ENCODE data around the gene ELAC2.

The ELAC2 gene

GRCh38 chr17:13001991-13002615 lies 15.7 kb downstream of the ELAC2 start:
- Mint-ChIP-seq H3K36me3 (peaks cover 43% of the 10 kb centered on the region), H3K4me3 (no peak overlapping the region), H3K27ac (no peak overlapping the region), H3K9me3 (no peaks in the 10 kb centered on the region), H3K27me3 (no peaks in the 10 kb centered on the region), H3K4me1 (peaks cover 6% of the 10 kb centered on the region)
- no peak for ATAC-seq

- peaks cover 6% of the 10 kb centered on the region for H3K4me1 Mint-ChIP-seq
- peaks cover 51% of the 10 kb centered on the region for H3K36me3 Mint-ChIP-seq
- no peak for ATAC-seq
- no peaks in the 10 kb centered on the region for H3K9me3 Mint-ChIP-seq
- H3K27me3 Mint-ChIP-seq = no peaks in the 10 kb centered on the region
- H3K27ac Mint-ChIP-seq = no peak overlapping the region
- H3K4me3 Mint-ChIP-seq = no peak overlapping the region
These were observed 17.3 kb downstream of the ELAC2 start for GRCh38 chr17:13000561-13000960.

GRCh38 chr17:12998874-12999273 lies 19.0 kb downstream of the ELAC2 start:
- H3K36me3 Mint-ChIP-seq = peaks cover 51% of the 10 kb centered on the region
- no peaks in the 10 kb centered on the region for H3K27me3 Mint-ChIP-seq
- no peak overlapping the region for H3K4me3 Mint-ChIP-seq

GRCh38 chr17:12998461-12998860 lies 19.4 kb downstream of the ELAC2 start:
- no peak for ATAC-seq
- Mint-ChIP-seq H3K27me3 (no peaks in the 10 kb centered on the region), H3K4me1 (no peaks in the 10 kb centered on the region), H3K27ac (no peak overlapping the region), H3K9me3 (no peaks in the 10 kb centered on the region), H3K4me3 (no peak overlapping the region), H3K36me3 (peaks cover 50% of the 10 kb centered on the region)

More at GRCh38 chr17:12998874-12999273, 19.0 kb downstream of the ELAC2 start:
- H3K4me1 Mint-ChIP-seq = peaks cover 4% of the 10 kb centered on the region
- H3K27ac Mint-ChIP-seq = no peak overlapping the region
- H3K9me3 Mint-ChIP-seq = no peaks in the 10 kb centered on the region
- no peak for ATAC-seq

- Mint-ChIP-seq H3K4me3 (no peak overlapping the region), H3K36me3 (peaks cover 63% of the 10 kb centered on the region), H3K9me3 (no peaks in the 10 kb centered on the region), H3K4me1 (no peaks in the 10 kb centered on the region), H3K27ac (no peak overlapping the region), H3K27me3 (no peaks in the 10 kb centered on the region)
- no peak for ATAC-seq
These were observed 20.9 kb downstream of the ELAC2 start for GRCh38 chr17:12996941-12997340.

DNA sequence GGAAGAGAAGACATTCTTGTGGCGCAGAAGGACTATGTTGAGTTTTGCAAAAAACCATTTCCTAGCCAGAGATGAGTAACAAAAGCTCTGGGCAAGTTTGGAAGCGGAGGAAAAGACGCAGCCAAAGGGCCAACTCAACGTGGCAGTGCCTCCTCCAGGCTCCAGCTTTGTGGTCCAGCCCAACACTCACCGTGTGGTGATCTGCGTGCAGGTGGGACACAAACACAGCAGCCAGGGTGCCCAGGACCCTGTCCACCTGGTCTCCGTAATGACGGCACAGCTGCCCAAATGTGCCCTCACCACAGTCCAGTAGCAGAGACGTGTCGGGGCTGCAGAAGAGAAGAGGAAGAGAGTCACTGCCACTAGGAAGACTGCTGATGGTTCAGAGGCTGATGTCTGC lies 21.5 kb downstream of the ELAC2 start:
- H3K27me3 Mint-ChIP-seq = no peaks in the 10 kb centered on the region
- peaks cover 69% of the 10 kb centered on the region for H3K36me3 Mint-ChIP-seq
- H3K4me1 Mint-ChIP-seq = no peaks in the 10 kb centered on the region
- H3K9me3 Mint-ChIP-seq = no peaks in the 10 kb centered on the region
- H3K4me3 Mint-ChIP-seq = no peak overlapping the region
- no peak for ATAC-seq
- H3K27ac Mint-ChIP-seq = no peak overlapping the region

- no peaks in the 10 kb centered on the region for H3K27me3 Mint-ChIP-seq
- H3K9me3 Mint-ChIP-seq = no peaks in the 10 kb centered on the region
- no peak overlapping the region for H3K27ac Mint-ChIP-seq
- no peak for ATAC-seq
- H3K4me3 Mint-ChIP-seq = no peak overlapping the region
- no peaks in the 10 kb centered on the region for H3K4me1 Mint-ChIP-seq
- H3K36me3 Mint-ChIP-seq = peaks cover 73% of the 10 kb centered on the region
These were observed 21.9 kb downstream of the ELAC2 start for GRCh38 chr17:12995896-12996295.

GRCh38 chr17:12995106-12995895 lies 22.5 kb downstream of the ELAC2 start:
- H3K27me3 Mint-ChIP-seq = no peaks in the 10 kb centered on the region
- no peak overlapping the region for H3K4me3 Mint-ChIP-seq
- no peak overlapping the region for H3K27ac Mint-ChIP-seq
- H3K9me3 Mint-ChIP-seq = no peaks in the 10 kb centered on the region
- no peak for ATAC-seq
- H3K4me1 Mint-ChIP-seq = peaks cover under 1% of the 10 kb centered on the region
- H3K36me3 Mint-ChIP-seq = peaks cover 79% of the 10 kb centered on the region

DNA sequence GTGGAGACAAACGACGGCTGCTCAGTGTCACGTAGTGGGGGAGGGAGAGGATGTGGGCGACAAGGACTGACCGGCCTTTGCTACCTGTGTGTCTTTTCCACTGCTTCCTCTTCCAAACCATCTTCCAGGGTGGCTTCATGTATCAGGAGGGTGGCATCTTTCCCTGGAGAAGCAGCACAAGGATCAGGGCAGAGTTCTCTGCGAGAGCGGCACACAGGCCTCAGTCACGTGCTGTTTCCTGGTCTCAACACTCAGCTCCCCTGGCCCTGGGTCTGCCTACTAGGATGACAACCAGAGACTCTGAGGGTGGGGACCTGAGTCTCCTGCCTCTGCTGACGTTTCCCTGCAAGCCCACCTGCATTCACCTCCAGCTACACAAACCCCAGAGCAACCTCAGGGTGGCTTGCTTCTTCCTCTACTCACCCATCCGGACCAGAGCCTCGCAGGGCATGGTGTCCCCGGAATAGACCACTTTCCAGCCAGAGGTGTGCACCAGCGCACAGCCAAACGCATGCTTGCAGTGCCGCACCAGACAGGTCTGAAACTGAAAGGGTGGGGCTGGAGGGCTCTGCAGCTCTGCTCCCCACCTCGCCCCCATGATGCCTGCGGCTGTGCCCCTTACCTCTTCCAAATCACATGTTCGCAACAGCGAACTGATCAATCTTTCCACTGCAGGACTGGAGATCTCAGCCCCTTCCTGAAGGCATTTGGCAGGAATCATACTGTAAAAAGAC lies 23.3 kb downstream of the ELAC2 start:
- Mint-ChIP-seq H3K9me3 (no peaks in the 10 kb centered on the region), H3K27ac (peak overlapping the region; percentile 66), H3K27me3 (no peaks in the 10 kb centered on the region), H3K4me1 (peaks cover 9% of the 10 kb centered on the region), H3K36me3 (peaks cover 86% of the 10 kb centered on the region), H3K4me3 (no peak overlapping the region)
- ATAC-seq = no peak

GRCh38 chr17:12993631-12994030 lies 24.2 kb downstream of the ELAC2 start:
- no peak for ATAC-seq
- peaks cover 18% of the 10 kb centered on the region for H3K4me1 Mint-ChIP-seq
- H3K36me3 Mint-ChIP-seq = peaks cover 79% of the 10 kb centered on the region
- H3K4me3 Mint-ChIP-seq = no peak overlapping the region
- peak overlapping the region; percentile 66 for H3K27ac Mint-ChIP-seq
- H3K27me3 Mint-ChIP-seq = no peaks in the 10 kb centered on the region
- no peaks in the 10 kb centered on the region for H3K9me3 Mint-ChIP-seq

DNA sequence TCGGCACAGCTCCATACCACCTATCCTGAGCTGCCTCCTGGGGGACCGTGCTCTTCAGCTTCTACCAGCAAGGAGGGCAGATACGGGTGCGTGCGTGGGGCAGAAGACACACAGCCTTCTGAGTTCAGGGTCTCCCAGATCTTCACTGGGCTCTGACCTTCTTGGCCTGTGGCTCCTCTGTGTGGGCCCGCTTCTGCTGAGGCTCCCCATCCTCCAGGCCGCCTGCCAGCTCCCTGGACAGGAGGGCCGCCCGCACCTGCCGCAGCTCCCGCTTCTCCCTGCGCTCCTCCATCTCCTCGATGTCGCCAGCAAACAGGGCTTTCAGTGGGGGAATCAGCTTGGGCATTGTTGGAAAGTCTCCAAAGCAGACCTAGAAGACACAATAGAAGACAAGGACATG lies 25.2 kb downstream of the ELAC2 start:
- H3K27me3 Mint-ChIP-seq = no peaks in the 10 kb centered on the region
- H3K36me3 Mint-ChIP-seq = peaks cover 71% of the 10 kb centered on the region
- no peaks in the 10 kb centered on the region for H3K9me3 Mint-ChIP-seq
- no peak overlapping the region for H3K4me3 Mint-ChIP-seq
- no peak for ATAC-seq
- H3K4me1 Mint-ChIP-seq = peaks cover 24% of the 10 kb centered on the region
- peak overlapping the region; percentile 18 for H3K27ac Mint-ChIP-seq

DNA sequence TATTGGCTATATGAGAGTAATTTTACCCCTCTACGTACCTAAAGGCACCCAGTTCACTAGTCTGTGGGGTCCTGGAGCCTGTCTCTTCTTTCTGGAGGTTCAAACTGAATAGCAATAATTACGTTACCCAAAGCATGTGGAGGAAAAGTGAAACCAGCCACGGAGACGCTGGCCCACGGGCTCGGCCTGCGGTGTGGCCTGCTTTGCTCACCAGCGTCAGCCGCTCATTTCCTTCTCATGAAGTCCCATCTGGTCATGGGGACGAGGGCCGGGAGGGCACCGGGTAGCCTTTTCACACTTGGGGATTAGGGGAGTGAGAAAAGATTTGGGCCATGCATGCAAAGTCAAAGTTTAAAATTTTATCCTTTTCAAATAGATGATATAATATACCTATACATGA lies 26.9 kb downstream of the ELAC2 start:
- Mint-ChIP-seq H3K27ac (peak overlapping the region; percentile 43), H3K4me1 (peaks cover 29% of the 10 kb centered on the region), H3K9me3 (no peaks in the 10 kb centered on the region), H3K4me3 (no peak overlapping the region), H3K27me3 (no peaks in the 10 kb centered on the region), H3K36me3 (peaks cover 59% of the 10 kb centered on the region)
- ATAC-seq = no peak

GRCh38 chr17:12990041-12990808 lies 27.6 kb downstream of the ELAC2 start:
- Mint-ChIP-seq H3K9me3 (no peaks in the 10 kb centered on the region), H3K36me3 (peaks cover 52% of the 10 kb centered on the region), H3K27ac (peak overlapping the region; percentile 43), H3K4me3 (no peak overlapping the region), H3K4me1 (peaks cover 32% of the 10 kb centered on the region), H3K27me3 (no peaks in the 10 kb centered on the region)
- no peak for ATAC-seq

DNA sequence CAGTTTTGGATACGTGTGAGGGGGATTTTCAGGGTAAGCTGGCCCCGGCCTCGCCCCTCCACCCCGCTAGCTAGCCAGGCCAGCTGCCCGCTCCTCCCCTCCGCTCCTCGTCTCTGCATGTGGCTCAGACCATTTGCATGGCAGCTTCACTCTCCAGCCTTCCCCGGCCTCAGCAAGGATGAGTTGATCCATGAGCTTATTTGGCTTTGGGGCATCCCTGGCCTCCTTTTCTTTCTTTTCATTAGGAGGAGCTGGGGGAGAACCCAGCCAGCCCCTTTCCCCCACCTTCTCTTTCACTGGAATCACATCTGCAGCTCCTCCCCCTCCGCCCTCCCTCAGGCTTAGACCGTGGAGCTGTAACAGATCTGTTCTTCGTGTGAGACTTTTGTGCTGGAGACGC lies 30.7 kb downstream of the ELAC2 start:
- H3K4me1 Mint-ChIP-seq = peaks cover 38% of the 10 kb centered on the region
- no peak for ATAC-seq
- no peak overlapping the region for H3K4me3 Mint-ChIP-seq
- no peaks in the 10 kb centered on the region for H3K27me3 Mint-ChIP-seq
- no peak overlapping the region for H3K27ac Mint-ChIP-seq
- peaks cover 29% of the 10 kb centered on the region for H3K36me3 Mint-ChIP-seq
- no peaks in the 10 kb centered on the region for H3K9me3 Mint-ChIP-seq

Measured in stimulated activated memory B cell treated with anti-CD40 and anti-IgM and Interleukin-4, amounts not matched to agents 10 μg/mL and 1 μg/mL and 100 μg/mL, for 72 hours (primary cell).